IMR-90 (cell line): ENCODE data around the gene TASOR. TPM values are rescaled to one million over a fixed set of nuclear protein-coding genes. Genes with fewer than 3 reads are reported as not detected.

Experiments used
- ATAC-seq: fragments of 200-7000 bp; cut with Tn5 transposase; 2 replicates; pipeline ENCODE4 v1.9.1; 2020; ENCODE audit warnings: low read depth, mild to moderate bottlenecking, moderate library complexity
- BruUV-seq: library from RNA; stranded (reverse); fragments of 400-500 nt; replicated peaks from 2 replicates; lab custom pipeline; 2021; lab: Mats Ljungman, UMichigan
- CTCF ChIA-PET: fragments of 300-600 bp; formaldehyde crosslinking; extraction: SDS; loops from one replicate; lab custom pipeline; 2021; ENCODE audit warnings: antibody characterized with exemption; lab: Yijun Ruan, JAX
- POLR2A ChIA-PET: fragments of 300-600 bp; sonication (Branson Sonifier 250); formaldehyde crosslinking; loops from one replicate; lab custom pipeline; 2022; ENCODE audit warnings: antibody characterized with exemption; ENCODE audit not compliant: unreplicated experiment; lab: Charles Lee
- DNase-seq: peaks from one replicate; pipeline ENCODE4 v3.0.0; 2013
- H2AFZ ChIP-seq: replicated peaks from 2 replicates; pipeline ENCODE3; 2013; ENCODE audit warnings: low read length, mild to moderate bottlenecking; ENCODE audit not compliant: poor library complexity
- H2AK5ac ChIP-seq: 2 replicates; pipeline ENCODE4 v1.6.1; 2013; ENCODE audit warnings: low read depth, low read length, inconsistent platforms
- H2AK9ac ChIP-seq: replicated peaks from 2 replicates; pipeline ENCODE3; 2013; ENCODE audit warnings: mild to moderate bottlenecking, low read depth, low read length, moderate library complexity; ENCODE audit not compliant: poor library complexity
- H2BK120ac ChIP-seq: 2 replicates; pipeline ENCODE4 v1.6.1; 2013; ENCODE audit warnings: low read depth, low read length, inconsistent platforms
- H2BK15ac ChIP-seq: 3 replicates; pipeline ENCODE4 v1.6.1; 2013; ENCODE audit warnings: low read depth, low read length, inconsistent platforms
- H2BK20ac ChIP-seq: 2 replicates; pipeline ENCODE4 v1.6.1; 2013; ENCODE audit warnings: low read depth, mild to moderate bottlenecking, inconsistent platforms, low read length, moderate library complexity
- H2BK5ac ChIP-seq: 2 replicates; pipeline ENCODE4 v1.6.1; 2013; ENCODE audit warnings: mild to moderate bottlenecking, low read depth, low read length, inconsistent platforms; ENCODE audit not compliant: poor library complexity, severe bottlenecking
- H3K14ac ChIP-seq: replicated peaks from 2 replicates; pipeline ENCODE4 v1.6.1; 2013; ENCODE audit warnings: low read depth, low read length, inconsistent platforms
- H3K18ac ChIP-seq: 2 replicates; pipeline ENCODE4 v1.6.1; 2013; ENCODE audit warnings: low read depth, low read length, control low read depth
- H3K23ac ChIP-seq: 2 replicates; pipeline ENCODE4 v1.6.1; 2013; ENCODE audit warnings: low read depth, low read length, inconsistent platforms
- H3K27ac ChIP-seq: 2 replicates; pipeline ENCODE4 v1.5.1; 2013; ENCODE audit warnings: mild to moderate bottlenecking, control low read depth, low read length; ENCODE audit not compliant: insufficient read depth
- H3K27me3 ChIP-seq: 2 replicates; pipeline ENCODE4 v1.6.1; 2013; ENCODE audit warnings: low read length; ENCODE audit not compliant: control insufficient read depth, insufficient read depth
- H3K36me3 ChIP-seq: 2 replicates; pipeline ENCODE4 v1.6.1; 2013; ENCODE audit warnings: low read length, mixed read lengths; ENCODE audit not compliant: control insufficient read depth, insufficient read depth
- H3K4ac ChIP-seq: 2 replicates; pipeline ENCODE4 v1.6.1; 2013; ENCODE audit warnings: low read depth, low read length, inconsistent platforms
- H3K4me1 ChIP-seq: 2 replicates; pipeline ENCODE4 v1.6.1; 2013; ENCODE audit warnings: low read length, mixed read lengths; ENCODE audit not compliant: control insufficient read depth, insufficient read depth
- H3K4me2 ChIP-seq: 2 replicates; pipeline ENCODE4 v1.6.1; 2013; ENCODE audit warnings: low read depth, mild to moderate bottlenecking, control low read depth, low read length, moderate library complexity
- H3K4me3 ChIP-seq: 2 replicates; pipeline ENCODE4 v1.5.1; 2013; ENCODE audit warnings: low read depth, mild to moderate bottlenecking, control low read depth, low read length, moderate library complexity; ENCODE audit not compliant: insufficient read depth
- H3K56ac ChIP-seq: 2 replicates; pipeline ENCODE4 v1.6.1; 2013; ENCODE audit warnings: low read length, inconsistent platforms; ENCODE audit not compliant: insufficient read depth; ENCODE audit errors: extremely low read depth
- H3K79me1 ChIP-seq, 2 experiments: 2 replicates each; pipeline ENCODE4 v1.6.1; 2013; ENCODE audit warnings: low read length in 2 of 2, inconsistent platforms in 1 of 2, low read depth in 1 of 2
- H3K9ac ChIP-seq: 2 replicates; pipeline ENCODE4 v1.6.1; 2013; ENCODE audit warnings: low read depth, low read length, control low read depth
- H3K9me1 ChIP-seq: 2 replicates; pipeline ENCODE4 v1.6.1; 2013; ENCODE audit warnings: low read length, inconsistent platforms; ENCODE audit not compliant: insufficient read depth
- H3K9me3 ChIP-seq: 2 replicates; pipeline ENCODE4 v1.6.1; 2013; ENCODE audit warnings: low read length; ENCODE audit not compliant: control insufficient read depth, insufficient read depth
- H4K20me1 ChIP-seq: 2 replicates; pipeline ENCODE4 v1.6.1; 2013; ENCODE audit warnings: low read length, inconsistent platforms; ENCODE audit not compliant: insufficient read depth
- H4K5ac ChIP-seq: 2 replicates; pipeline ENCODE4 v1.6.1; 2013; ENCODE audit warnings: mild to moderate bottlenecking, low read depth, low read length, control low read depth
- H4K8ac ChIP-seq, 2 experiments: 2 replicates each; pipeline ENCODE4 v1.6.1; 2013; ENCODE audit warnings: low read depth in 2 of 2, low read length in 2 of 2, control low read depth in 1 of 2, inconsistent platforms in 1 of 2
- H4K91ac ChIP-seq: 2 replicates; pipeline ENCODE4 v1.6.1; 2013; ENCODE audit warnings: low read depth, low read length, inconsistent platforms; ENCODE audit not compliant: insufficient read depth
- FOS ChIP-seq: fragments of 150-350 bp; IDR thresholded peaks from 2 replicates; pipeline ENCODE4 v1.6.1; 2016; ENCODE audit warnings: low read depth, low read length
- MAFK ChIP-seq: IDR thresholded peaks from 2 replicates; pipeline ENCODE4 v1.6.1; 2012; ENCODE audit warnings: low read depth, low read length, improper control_type of control experiment
- WGBS, 2 experiments: methylation state at CpG; one replicate each; pipeline versions ENCODE4 v1.1.5 to v1.1.7; 2013; ENCODE audit warnings: missing lambda C conversion rate in 2 of 2; ENCODE audit not compliant: insufficient read length in 1 of 2; ENCODE audit errors: extremely low coverage in 2 of 2; 5-methylcytosine and 5-hydroxymethylcytosine counted together
- dilution Hi-C: fragments of 300-500 bp; cut with HindIII; formaldehyde crosslinking; loops from one replicate; pipeline ENCODE4 v1.14.3; 2018; ENCODE audit warnings: low sequenced_read_pairs; ENCODE audit not compliant: unreplicated experiment
- in situ Hi-C: fragments of 300-500 bp; cut with MboI; formaldehyde crosslinking; loops from 3 replicates; pipeline ENCODE4 v1.14.3; 2019; ENCODE audit warnings: low sequenced_read_pairs, inconsistent platforms, mixed read lengths
- intact Hi-C: fragments of 100-400 bp; cut with micrococcal nuclease; formaldehyde crosslinking; loops from 2 replicates; pipeline ENCODE4 v1.10.0; 2022
- polyA plus RNA-seq, 3 experiments: library from polyadenylated mRNA; depleted of rRNA; stranded (reverse); fragments of >200 nt; gene quantifications; 2 replicates each; pipeline ENCODE4 v1.2.3, GENCODE V29; 2012; ENCODE audit warnings: low replicate concordance in 1 of 3
- total RNA-seq: library from RNA; depleted of rRNA; stranded (reverse); fragments of >200 nt; gene quantifications from 2 replicates; pipeline ENCODE4 v1.2.3, GENCODE V29; 2012; rRNA removed
- TF ChIP-seq, protein P1 (sequence below): conservative IDR thresholded peaks from 2 replicates; pipeline ENCODE4 v1.5.1; 2012; ENCODE audit warnings: mild to moderate bottlenecking, low read depth, low read length, improper control_type of control experiment

TASOR gene
- total and polyA plus RNA-seq, 2 of the 4 experiments (the other 2 are of a cell fraction), result 13.3 to 28.5 TPM

DNA sequence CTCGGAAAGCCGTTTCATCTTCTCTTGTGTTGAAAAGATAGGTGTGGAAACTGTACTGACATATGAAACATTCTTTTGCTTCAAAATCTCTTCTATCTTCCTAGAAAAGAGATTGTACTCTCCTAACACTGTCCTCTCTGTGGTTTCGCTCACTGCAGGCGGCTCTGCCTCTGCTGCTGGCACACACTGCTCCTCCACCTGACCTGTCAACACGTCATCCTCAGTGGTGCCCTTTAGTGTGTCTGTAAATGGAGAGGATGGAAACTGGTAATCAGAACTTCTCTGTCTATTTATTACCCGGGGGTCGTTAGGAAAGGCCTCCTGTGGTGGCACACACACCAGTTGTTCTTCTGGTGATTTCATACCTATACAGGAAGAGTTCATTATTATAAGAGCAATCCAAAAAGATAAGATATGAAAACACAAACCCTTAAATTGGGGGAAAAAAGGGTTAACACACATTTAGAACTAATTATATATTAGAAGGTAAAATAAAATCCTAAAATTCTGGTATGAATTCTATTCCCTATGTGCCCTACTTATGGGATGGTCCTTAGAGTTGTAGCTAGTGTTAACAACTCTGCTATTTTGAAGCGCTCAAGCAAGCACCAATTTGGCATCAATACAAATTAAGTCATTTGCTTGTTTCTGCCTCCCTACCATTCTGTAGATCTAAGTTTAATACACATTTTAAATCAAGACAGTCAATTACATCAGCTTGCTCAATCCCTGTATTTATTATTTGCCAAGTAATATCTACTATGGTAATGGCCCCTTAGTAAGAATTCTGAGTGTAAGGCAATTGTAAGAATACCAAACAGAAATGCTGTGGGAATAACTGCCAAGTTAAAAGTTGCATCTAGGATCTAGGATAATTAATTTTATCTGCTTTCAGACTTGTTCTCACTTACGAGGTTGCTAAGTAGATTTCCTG lies 49.2 kb downstream of the TASOR start:
- Histone ChIP-seq H4K5ac (no peak overlapping the region), H3K4me2 (no peak overlapping the region), H3K27me3 (no peaks in the 10 kb centered on the region), H3K9me1 (no peaks in the 10 kb centered on the region), H3K9me3 (no peaks in the 10 kb centered on the region), H3K23ac (no peak overlapping the region), H3K9ac (no peak overlapping the region), H2BK120ac (no peak overlapping the region), H2AK9ac (no peak overlapping the region), H3K4ac (no peak overlapping the region), H2AK5ac (no peak overlapping the region), H4K91ac (no peak overlapping the region), H3K4me1 (peaks cover 3% of the 10 kb centered on the region; the same call in 1 of the 2 replicates), H3K4me3 (no peak overlapping the region), H4K8ac (no peak overlapping the region), H3K27ac (no peak overlapping the region), H2BK5ac (no peak overlapping the region), H3K36me3 (peaks cover 36% of the 10 kb centered on the region), H4K20me1 (no peaks in the 10 kb centered on the region), H2BK20ac (no peak overlapping the region), H3K18ac (no peak overlapping the region), H2AFZ (no peak overlapping the region), H3K14ac (no peak overlapping the region), H3K56ac (no peak overlapping the region), H3K79me1 (peaks cover 0 to 8% of the 10 kb centered on the region in 2 experiments; a peak in 3 of 4 replicates), H2BK15ac (no peak overlapping the region)
- BruUV-seq, result no TSS peak
- DNase-seq, result no peak
- ChIA-PET CTCF (no interaction called here), POLR2A (interaction anchor here (0.5 kb wide), 1 partner anchor 40 kb away, joined by 7 read pairs; no protein-coding TSS in a partner anchor)
- dilution Hi-C loops (no loop called here), in situ Hi-C loops (no loop called here), intact Hi-C loops (loop anchor here (5.0 kb wide), 1 partner anchor 33 kb away; no protein-coding TSS in a partner anchor)
- ATAC-seq, result no peak
- no peak for TF ChIP-seq FOS
- TF ChIP-seq MAFK, result no peak
- TF ChIP-seq, protein P1, sequence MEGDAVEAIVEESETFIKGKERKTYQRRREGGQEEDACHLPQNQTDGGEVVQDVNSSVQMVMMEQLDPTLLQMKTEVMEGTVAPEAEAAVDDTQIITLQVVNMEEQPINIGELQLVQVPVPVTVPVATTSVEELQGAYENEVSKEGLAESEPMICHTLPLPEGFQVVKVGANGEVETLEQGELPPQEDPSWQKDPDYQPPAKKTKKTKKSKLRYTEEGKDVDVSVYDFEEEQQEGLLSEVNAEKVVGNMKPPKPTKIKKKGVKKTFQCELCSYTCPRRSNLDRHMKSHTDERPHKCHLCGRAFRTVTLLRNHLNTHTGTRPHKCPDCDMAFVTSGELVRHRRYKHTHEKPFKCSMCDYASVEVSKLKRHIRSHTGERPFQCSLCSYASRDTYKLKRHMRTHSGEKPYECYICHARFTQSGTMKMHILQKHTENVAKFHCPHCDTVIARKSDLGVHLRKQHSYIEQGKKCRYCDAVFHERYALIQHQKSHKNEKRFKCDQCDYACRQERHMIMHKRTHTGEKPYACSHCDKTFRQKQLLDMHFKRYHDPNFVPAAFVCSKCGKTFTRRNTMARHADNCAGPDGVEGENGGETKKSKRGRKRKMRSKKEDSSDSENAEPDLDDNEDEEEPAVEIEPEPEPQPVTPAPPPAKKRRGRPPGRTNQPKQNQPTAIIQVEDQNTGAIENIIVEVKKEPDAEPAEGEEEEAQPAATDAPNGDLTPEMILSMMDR, result no peak
- WGBS, 2 experiments, result no CpG with 5 or more reads among the region's 9 CpGs

Other genes with a start within 250 kb of the TASOR start
- gene ERC2, start 214.8 kb downstream of the TASOR start, total RNA-seq, result 0.18 and 0.28 TPM in 2 replicates
- 0.14 and 0.17 TPM in 2 replicates for gene ERC2, start 214.8 kb downstream of the TASOR start, polyA plus RNA-seq (2012; rRNA removed)
- gene CCDC66, start 126.1 kb downstream of the TASOR start, total RNA-seq, result 9.1 and 12.2 TPM in 2 replicates
- 3.7 and 6.0 TPM in 2 replicates for gene CCDC66, start 126.1 kb downstream of the TASOR start, polyA plus RNA-seq (2012; rRNA removed)
- gene ARHGEF3, start 118.7 kb upstream of the TASOR start, total RNA-seq, result 2.3 and 2.5 TPM in 2 replicates
- gene ARHGEF3, start 118.7 kb upstream of the TASOR start, polyA plus RNA-seq (2012; rRNA removed), result 2.1 and 2.4 TPM in 2 replicates